NCI-H128 (cell line): Measurements from ENCODE around the gene HOOK1.
"Not testable (repeated sequence)": the region's sequence is repeated elsewhere in the genome, so short reads cannot be mapped to it uniquely, and the experiment has no call there.

ENCODE experiments used
- DNase-seq: peaks from one replicate; lab custom pipeline; 2025; ENCODE audit not compliant: unreplicated experiment; lab: John Stamatoyannopoulos, UW

Gene HOOK1

GRCh38 chr1:59885160-59885832 lies 70.5 kb downstream of the HOOK1 start:
- DNase-seq, result peak; percentile 82

- DNase-seq, result no peak
These were observed 78.4 kb downstream of the HOOK1 start for GRCh38 chr1:59892841-59893811.

GRCh38 chr1:59897165-59897564 lies 82.4 kb downstream of the HOOK1 start:
- no peak for DNase-seq

- DNase-seq, result no peak
These were observed 84.2 kb downstream of the HOOK1 start for GRCh38 chr1:59898927-59899326.

GRCh38 chr1:59900640-59901039 lies 85.9 kb downstream of the HOOK1 start:
- DNase-seq, result no peak

GRCh38 chr1:59901770-59902388 lies 87.1 kb downstream of the HOOK1 start:
- DNase-seq, result no peak

- no peak for DNase-seq
These were observed 88.5 kb downstream of the HOOK1 start for GRCh38 chr1:59903141-59903754.

- DNase-seq, result no peak
These were observed 92.2 kb downstream of the HOOK1 start for GRCh38 chr1:59906931-59907330.

- no peak for DNase-seq
These were observed 93.3 kb downstream of the HOOK1 start for GRCh38 chr1:59908084-59908483.

- no peak for DNase-seq
These were observed 93.9 kb downstream of the HOOK1 start for GRCh38 chr1:59908682-59909081.

GRCh38 chr1:59914791-59915286 lies 100.1 kb downstream of the HOOK1 start:
- DNase-seq, result not testable (repeated sequence)

GRCh38 chr1:59915516-59915915 lies 100.8 kb downstream of the HOOK1 start:
- DNase-seq, result no peak

GRCh38 chr1:59917026-59917784 lies 102.5 kb downstream of the HOOK1 start:
- no peak for DNase-seq

GRCh38 chr1:59917785-59918180 lies 103.0 kb downstream of the HOOK1 start:
- DNase-seq, result no peak

- DNase-seq, result no peak
These were observed 105.0 kb downstream of the HOOK1 start for GRCh38 chr1:59919746-59920145.

GRCh38 chr1:59921258-59921899 lies 106.6 kb downstream of the HOOK1 start:
- not testable (repeated sequence) for DNase-seq

GRCh38 chr1:59924653-59925052 lies 109.9 kb downstream of the HOOK1 start:
- DNase-seq, result no peak
